HepG2 (cell line): Measurements from ENCODE around the gene UBE2D4. TPM values are rescaled to one million over a fixed set of nuclear protein-coding genes. Genes with fewer than 3 reads are reported as not detected.

ENCODE experiments used
- CBFB ChIP-seq: sonication (generic); formaldehyde crosslinking; IDR thresholded peaks from 2 replicates; pipeline ENCODE4 v1.4.0; 2020; ENCODE audit warnings: missing genetic modification reagents
- HBP1 ChIP-seq: IDR thresholded peaks from 2 replicates; pipeline ENCODE4 v1.6.1; 2016; ENCODE audit warnings: low read depth, control low read depth
- HMGXB3 ChIP-seq: sonication (generic); formaldehyde crosslinking; IDR thresholded peaks from 2 replicates; pipeline ENCODE4 v1.4.0; 2020; ENCODE audit warnings: missing genetic modification reagents, borderline replicate concordance
- KDM4B ChIP-seq: sonication (generic); formaldehyde crosslinking; IDR thresholded peaks from 2 replicates; pipeline ENCODE4 v1.4.0; 2020; ENCODE audit warnings: missing genetic modification reagents
- PLRG1 ChIP-seq: fragments of 450-650 bp; conservative IDR thresholded peaks from 2 replicates; pipeline ENCODE4 v1.6.1; 2016
- RAD21 ChIP-seq: fragments of 450-650 bp; formaldehyde crosslinking; IDR thresholded peaks from 2 replicates; pipeline ENCODE4 v1.5.0; 2020; ENCODE audit warnings: mild to moderate bottlenecking
- SCMH1 ChIP-seq: sonication (generic); formaldehyde crosslinking; IDR thresholded peaks from 2 replicates; pipeline ENCODE4 v1.9.0; 2021; ENCODE audit warnings: missing genetic modification reagents, mild to moderate bottlenecking, borderline replicate concordance
- ZFP36 ChIP-seq: fragments of 150-350 bp; IDR thresholded peaks from 2 replicates; pipeline ENCODE4 v1.6.1; 2018; ENCODE audit warnings: borderline replicate concordance, low read length, low read depth; ENCODE audit not compliant: partially characterized antibody
- ZKSCAN5 ChIP-seq: sonication (generic); formaldehyde crosslinking; IDR thresholded peaks from 2 replicates; pipeline ENCODE4 v1.5.1; 2020; ENCODE audit warnings: mild to moderate bottlenecking, missing genetic modification reagents
- ZNF160 ChIP-seq: sonication (generic); formaldehyde crosslinking; IDR thresholded peaks from 2 replicates; pipeline ENCODE4 v1.8.0; 2022; ENCODE audit warnings: mild to moderate bottlenecking, inconsistent platforms, missing genetic modification reagents
- ZNF792 ChIP-seq: IDR thresholded peaks from 2 replicates; pipeline ENCODE4 v1.6.1; 2016
- polyA plus RNA-seq, 8 experiments: library from polyadenylated mRNA; depleted of rRNA in 3 of 8; stranded (reverse) in 7 of 8; unstranded in 1 of 8; fragments of >200 nt; fragmentation: Illumina TruSeq in 4 of 8; extraction: Trizol in 4 of 8; gene quantifications; 2 replicates each; pipeline versions ENCODE4 v1.2.1 to v1.2.3, GENCODE V29; 2011 to 2016; ENCODE audit warnings: low read depth in 4 of 8, missing spikeins in 1 of 8, mixed read lengths in 1 of 8; ENCODE audit not compliant: insufficient read depth in 1 of 8
- total RNA-seq, 5 experiments: library from RNA; depleted of rRNA; stranded (reverse); fragments of >200 nt; fragmentation: Illumina TruSeq; extraction: Trizol; gene quantifications; 2 replicates each; pipeline ENCODE4 v1.2.3, GENCODE V29; 2016; ENCODE audit warnings: low read depth in 1 of 5
- TF ChIP-seq, protein P1 (sequence below): sonication (generic); formaldehyde crosslinking; IDR thresholded peaks from 2 replicates; pipeline ENCODE4 v1.5.1; 2020; ENCODE audit warnings: mild to moderate bottlenecking, missing genetic modification reagents, moderate library complexity
- TF ChIP-seq, protein P2 (sequence below): sonication (generic); formaldehyde crosslinking; IDR thresholded peaks from 2 replicates; pipeline ENCODE4 v1.4.0; 2020; ENCODE audit warnings: mild to moderate bottlenecking, missing genetic modification reagents, borderline replicate concordance

Gene UBE2D4
- total and polyA plus RNA-seq, 2 of the 13 experiments (the other 11 are each of a cell fraction or from before 2014, with no cell fraction given): 9.9 to 16.0 TPM

GRCh38 chr7:43925984-43926797 is at the start of gene UBE2D4 (continued):
- TF ChIP-seq, protein P1, sequence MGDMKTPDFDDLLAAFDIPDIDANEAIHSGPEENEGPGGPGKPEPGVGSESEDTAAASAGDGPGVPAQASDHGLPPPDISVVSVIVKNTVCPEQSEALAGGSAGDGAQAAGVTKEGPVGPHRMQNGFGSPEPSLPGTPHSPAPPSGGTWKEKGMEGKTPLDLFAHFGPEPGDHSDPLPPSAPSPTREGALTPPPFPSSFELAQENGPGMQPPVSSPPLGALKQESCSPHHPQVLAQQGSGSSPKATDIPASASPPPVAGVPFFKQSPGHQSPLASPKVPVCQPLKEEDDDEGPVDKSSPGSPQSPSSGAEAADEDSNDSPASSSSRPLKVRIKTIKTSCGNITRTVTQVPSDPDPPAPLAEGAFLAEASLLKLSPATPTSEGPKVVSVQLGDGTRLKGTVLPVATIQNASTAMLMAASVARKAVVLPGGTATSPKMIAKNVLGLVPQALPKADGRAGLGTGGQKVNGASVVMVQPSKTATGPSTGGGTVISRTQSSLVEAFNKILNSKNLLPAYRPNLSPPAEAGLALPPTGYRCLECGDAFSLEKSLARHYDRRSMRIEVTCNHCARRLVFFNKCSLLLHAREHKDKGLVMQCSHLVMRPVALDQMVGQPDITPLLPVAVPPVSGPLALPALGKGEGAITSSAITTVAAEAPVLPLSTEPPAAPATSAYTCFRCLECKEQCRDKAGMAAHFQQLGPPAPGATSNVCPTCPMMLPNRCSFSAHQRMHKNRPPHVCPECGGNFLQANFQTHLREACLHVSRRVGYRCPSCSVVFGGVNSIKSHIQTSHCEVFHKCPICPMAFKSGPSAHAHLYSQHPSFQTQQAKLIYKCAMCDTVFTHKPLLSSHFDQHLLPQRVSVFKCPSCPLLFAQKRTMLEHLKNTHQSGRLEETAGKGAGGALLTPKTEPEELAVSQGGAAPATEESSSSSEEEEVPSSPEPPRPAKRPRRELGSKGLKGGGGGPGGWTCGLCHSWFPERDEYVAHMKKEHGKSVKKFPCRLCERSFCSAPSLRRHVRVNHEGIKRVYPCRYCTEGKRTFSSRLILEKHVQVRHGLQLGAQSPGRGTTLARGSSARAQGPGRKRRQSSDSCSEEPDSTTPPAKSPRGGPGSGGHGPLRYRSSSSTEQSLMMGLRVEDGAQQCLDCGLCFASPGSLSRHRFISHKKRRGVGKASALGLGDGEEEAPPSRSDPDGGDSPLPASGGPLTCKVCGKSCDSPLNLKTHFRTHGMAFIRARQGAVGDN (CRISPR knock-in tag): peak; percentile 99
- TF ChIP-seq ZNF792 (CRISPR knock-in tag): peak; percentile 33
- TF ChIP-seq ZNF160 (CRISPR knock-in tag): peak; percentile 75
- TF ChIP-seq HMGXB3: peak; percentile 13; the same call in 1 of the 2 replicates
- TF ChIP-seq, protein P2, sequence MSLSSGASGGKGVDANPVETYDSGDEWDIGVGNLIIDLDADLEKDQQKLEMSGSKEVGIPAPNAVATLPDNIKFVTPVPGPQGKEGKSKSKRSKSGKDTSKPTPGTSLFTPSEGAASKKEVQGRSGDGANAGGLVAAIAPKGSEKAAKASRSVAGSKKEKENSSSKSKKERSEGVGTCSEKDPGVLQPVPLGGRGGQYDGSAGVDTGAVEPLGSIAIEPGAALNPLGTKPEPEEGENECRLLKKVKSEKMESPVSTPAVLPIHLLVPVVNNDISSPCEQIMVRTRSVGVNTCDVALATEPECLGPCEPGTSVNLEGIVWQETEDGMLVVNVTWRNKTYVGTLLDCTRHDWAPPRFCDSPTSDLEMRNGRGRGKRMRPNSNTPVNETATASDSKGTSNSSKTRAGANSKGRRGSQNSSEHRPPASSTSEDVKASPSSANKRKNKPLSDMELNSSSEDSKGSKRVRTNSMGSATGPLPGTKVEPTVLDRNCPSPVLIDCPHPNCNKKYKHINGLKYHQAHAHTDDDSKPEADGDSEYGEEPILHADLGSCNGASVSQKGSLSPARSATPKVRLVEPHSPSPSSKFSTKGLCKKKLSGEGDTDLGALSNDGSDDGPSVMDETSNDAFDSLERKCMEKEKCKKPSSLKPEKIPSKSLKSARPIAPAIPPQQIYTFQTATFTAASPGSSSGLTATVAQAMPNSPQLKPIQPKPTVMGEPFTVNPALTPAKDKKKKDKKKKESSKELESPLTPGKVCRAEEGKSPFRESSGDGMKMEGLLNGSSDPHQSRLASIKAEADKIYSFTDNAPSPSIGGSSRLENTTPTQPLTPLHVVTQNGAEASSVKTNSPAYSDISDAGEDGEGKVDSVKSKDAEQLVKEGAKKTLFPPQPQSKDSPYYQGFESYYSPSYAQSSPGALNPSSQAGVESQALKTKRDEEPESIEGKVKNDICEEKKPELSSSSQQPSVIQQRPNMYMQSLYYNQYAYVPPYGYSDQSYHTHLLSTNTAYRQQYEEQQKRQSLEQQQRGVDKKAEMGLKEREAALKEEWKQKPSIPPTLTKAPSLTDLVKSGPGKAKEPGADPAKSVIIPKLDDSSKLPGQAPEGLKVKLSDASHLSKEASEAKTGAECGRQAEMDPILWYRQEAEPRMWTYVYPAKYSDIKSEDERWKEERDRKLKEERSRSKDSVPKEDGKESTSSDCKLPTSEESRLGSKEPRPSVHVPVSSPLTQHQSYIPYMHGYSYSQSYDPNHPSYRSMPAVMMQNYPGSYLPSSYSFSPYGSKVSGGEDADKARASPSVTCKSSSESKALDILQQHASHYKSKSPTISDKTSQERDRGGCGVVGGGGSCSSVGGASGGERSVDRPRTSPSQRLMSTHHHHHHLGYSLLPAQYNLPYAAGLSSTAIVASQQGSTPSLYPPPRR: peak; percentile 64; the same call in 1 of the 2 replicates
- no peak for TF ChIP-seq PLRG1
- TF ChIP-seq RAD21 (CRISPR knock-in tag): 0 out of 2 replicates have a peak, but pooled peaks have one; percentile 46
- no peak for TF ChIP-seq SCMH1 (CRISPR knock-in tag)
- TF ChIP-seq ZFP36: no peak
- peak; percentile 12; the same call in 1 of the 2 replicates for TF ChIP-seq KDM4B (CRISPR knock-in tag)
- no peak for TF ChIP-seq ZKSCAN5
- 0 out of 2 replicates have a peak, but pooled peaks have one; percentile 21 for TF ChIP-seq CBFB
- peak; percentile 55; the same call in 1 of the 2 replicates for TF ChIP-seq HBP1 (CRISPR knock-in tag)
